Right atrium auricular region (tissue), 2 donors: ENCODE measurements around the gene OLFML1. TPM values are rescaled to one million over a fixed set of nuclear protein-coding genes. Genes with fewer than 3 reads are reported as not detected.

ENCODE experiments used
- DNase-seq: peaks from one replicate; pipeline ENCODE4 v3.0.0-alpha.2; 2019; ENCODE audit warnings: low spot score
- H3K27ac ChIP-seq, 2 donors: fragments of 200-600 bp; sonication (generic); 1 replicate in 1 of 2; 2 replicates in 1 of 2; pipeline ENCODE4 v1.5.1; 2016 to 2019
- H3K27me3 ChIP-seq, 2 donors: fragments of 200-600 bp; sonication (generic); one replicate each; pipeline versions ENCODE4 v1.5.1 to v1.6.0; 2017 to 2019
- H3K36me3 ChIP-seq: fragments of 200-600 bp; sonication (generic); one replicate; pipeline ENCODE4 v1.5.1; 2016
- H3K4me1 ChIP-seq, 2 donors: fragments of 200-600 bp; sonication (generic); one replicate each; pipeline versions ENCODE4 v1.5.1 to v1.6.0; 2017 to 2019
- H3K4me3 ChIP-seq, 2 donors: fragments of 200-600 bp; sonication (generic); 1 replicate in 1 of 2; 2 replicates in 1 of 2; pipeline ENCODE4 v1.5.1; 2017 to 2019; ENCODE audit warnings: mild to moderate bottlenecking in 1 of 2, moderate library complexity in 1 of 2
- H3K9me3 ChIP-seq, 2 donors: fragments of 200-600 bp; sonication (generic); one replicate each; pipeline ENCODE4 v1.5.1; 2019
- total RNA-seq, 2 donors: library from RNA; depleted of rRNA; stranded (reverse); fragments of >200 nt; gene quantifications; one replicate each; pipeline ENCODE4 v1.1.0, GENCODE V29; 2016
- TF ChIP-seq, protein P1 (sequence below), 2 donors: fragments of 200-600 bp; sonication (generic); IDR thresholded peaks; one replicate each; pipeline ENCODE4 v1.5.1; 2019; ENCODE audit warnings: antibody characterized with exemption in 2 of 2

OLFML1 gene
- total RNA-seq, 2 donors from 2014 or later = 4.6 to 7.7 TPM

DNA sequence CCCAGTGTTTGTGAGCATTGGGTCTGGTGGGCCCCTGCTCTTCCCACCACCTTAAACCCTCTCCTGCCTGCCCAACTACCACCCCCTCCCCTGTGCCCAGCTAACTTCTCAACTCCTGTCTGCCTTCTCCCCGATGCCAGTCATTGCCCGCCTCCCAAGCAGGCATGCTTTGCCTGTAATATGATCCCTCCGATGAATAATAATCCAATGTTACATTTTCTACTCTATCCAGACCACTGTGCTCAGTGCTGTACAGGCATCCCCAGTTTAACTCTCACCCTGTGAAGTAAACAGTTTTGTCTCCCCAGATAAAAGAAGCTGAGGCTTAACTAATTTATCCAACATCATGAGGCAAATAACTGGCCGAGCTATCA, 35.5 kb upstream of the OLFML1 start:
- no peaks in the 10 kb centered on the region for H3K36me3 ChIP-seq
- H3K4me3 ChIP-seq = no peak overlapping the region
- peaks cover 0 to 18% of the 10 kb centered on the region in 2 donors for H3K4me1 ChIP-seq
- no peak for DNase-seq
- no peak overlapping the region for H3K27ac ChIP-seq
- no peaks in the 10 kb centered on the region for H3K9me3 ChIP-seq
- TF ChIP-seq, protein P1, sequence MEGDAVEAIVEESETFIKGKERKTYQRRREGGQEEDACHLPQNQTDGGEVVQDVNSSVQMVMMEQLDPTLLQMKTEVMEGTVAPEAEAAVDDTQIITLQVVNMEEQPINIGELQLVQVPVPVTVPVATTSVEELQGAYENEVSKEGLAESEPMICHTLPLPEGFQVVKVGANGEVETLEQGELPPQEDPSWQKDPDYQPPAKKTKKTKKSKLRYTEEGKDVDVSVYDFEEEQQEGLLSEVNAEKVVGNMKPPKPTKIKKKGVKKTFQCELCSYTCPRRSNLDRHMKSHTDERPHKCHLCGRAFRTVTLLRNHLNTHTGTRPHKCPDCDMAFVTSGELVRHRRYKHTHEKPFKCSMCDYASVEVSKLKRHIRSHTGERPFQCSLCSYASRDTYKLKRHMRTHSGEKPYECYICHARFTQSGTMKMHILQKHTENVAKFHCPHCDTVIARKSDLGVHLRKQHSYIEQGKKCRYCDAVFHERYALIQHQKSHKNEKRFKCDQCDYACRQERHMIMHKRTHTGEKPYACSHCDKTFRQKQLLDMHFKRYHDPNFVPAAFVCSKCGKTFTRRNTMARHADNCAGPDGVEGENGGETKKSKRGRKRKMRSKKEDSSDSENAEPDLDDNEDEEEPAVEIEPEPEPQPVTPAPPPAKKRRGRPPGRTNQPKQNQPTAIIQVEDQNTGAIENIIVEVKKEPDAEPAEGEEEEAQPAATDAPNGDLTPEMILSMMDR (IDR thresholded peaks at IDR 0.05) = no peak
- no peaks in the 10 kb centered on the region for H3K27me3 ChIP-seq

DNA sequence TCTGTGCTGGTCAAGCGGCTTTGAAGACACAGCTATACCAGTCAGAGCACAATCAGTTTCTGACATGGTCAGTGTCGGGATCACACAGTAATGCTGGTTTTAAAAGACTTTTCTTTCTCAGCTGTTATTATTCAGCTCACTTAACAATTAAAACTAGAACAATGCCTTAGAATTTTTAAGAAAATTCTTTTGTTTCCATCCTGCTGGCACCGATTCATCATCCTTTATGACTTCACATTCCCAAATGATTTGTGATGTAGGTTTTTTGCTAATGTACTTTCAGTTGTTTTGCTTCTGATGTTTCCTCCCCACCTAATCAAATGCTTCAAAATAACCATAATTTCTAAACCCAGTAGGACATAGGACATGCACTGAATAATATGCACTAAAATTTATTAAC, 34.5 kb upstream of the OLFML1 start:
- Histone ChIP-seq H3K4me3 (no peak overlapping the region), H3K27me3 (no peaks in the 10 kb centered on the region), H3K9me3 (no peaks in the 10 kb centered on the region), H3K27ac (no peak overlapping the region), H3K36me3 (no peaks in the 10 kb centered on the region), H3K4me1 (peaks cover 0 to 11% of the 10 kb centered on the region in 2 donors)
- TF ChIP-seq, protein P1 (IDR thresholded peaks at IDR 0.05) = no peak
- no peak for DNase-seq

DNA sequence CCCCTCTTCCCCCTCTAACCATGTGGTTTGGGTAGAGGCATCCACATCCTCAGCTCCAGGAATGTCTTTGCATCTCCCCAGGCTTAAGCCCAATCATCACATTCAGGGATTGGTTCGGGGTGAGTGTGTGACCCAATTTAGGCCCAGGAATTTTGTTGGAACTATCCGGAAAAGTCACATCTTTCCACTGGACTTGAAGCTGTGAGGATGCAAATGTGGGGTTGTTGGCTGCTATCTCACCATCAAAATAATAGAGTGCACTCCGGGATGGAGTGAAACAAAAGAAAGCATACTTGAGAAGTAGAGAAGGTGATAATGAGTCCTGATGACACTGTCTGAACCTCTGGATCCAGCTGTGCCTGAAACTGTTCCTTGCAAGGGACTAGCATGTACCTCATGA, 33.8 kb upstream of the OLFML1 start:
- no peak for DNase-seq
- Histone ChIP-seq H3K4me3 (no peak overlapping the region), H3K27ac (no peak overlapping the region), H3K4me1 (peaks cover 0 to 6% of the 10 kb centered on the region in 2 donors), H3K27me3 (no peaks in the 10 kb centered on the region), H3K36me3 (no peaks in the 10 kb centered on the region), H3K9me3 (no peaks in the 10 kb centered on the region)
- TF ChIP-seq, protein P1 (IDR thresholded peaks at IDR 0.05) = no peak

DNA sequence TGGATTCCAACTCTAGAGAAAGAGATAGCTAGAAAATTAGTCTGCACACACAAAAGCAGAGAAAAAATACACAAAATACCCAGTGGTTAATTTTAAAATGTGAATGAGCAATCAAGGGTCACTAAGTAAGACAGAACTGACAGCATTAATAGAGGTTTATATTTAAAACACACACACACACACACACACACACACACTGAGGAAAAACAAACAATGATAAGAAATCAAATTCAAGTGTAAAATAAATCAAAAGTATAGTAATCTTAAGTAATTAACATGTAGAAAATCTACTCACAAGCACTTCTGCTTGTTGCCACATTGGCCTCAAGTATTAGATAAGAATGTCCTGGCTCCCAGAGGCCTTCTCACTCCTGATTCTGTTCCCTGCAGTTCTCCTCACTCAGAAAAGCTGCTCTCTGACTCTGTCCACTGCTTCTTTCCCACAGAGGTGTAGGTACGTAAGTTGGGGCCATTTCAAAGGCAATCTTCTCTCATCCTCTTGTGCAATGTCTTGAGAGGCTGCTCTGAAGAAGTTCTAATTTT, 33.3 kb upstream of the OLFML1 start:
- H3K4me3 ChIP-seq = no peak overlapping the region
- peaks cover 0 to 6% of the 10 kb centered on the region in 2 donors for H3K4me1 ChIP-seq
- no peaks in the 10 kb centered on the region for H3K27me3 ChIP-seq
- H3K27ac ChIP-seq = no peak overlapping the region
- no peaks in the 10 kb centered on the region for H3K36me3 ChIP-seq
- TF ChIP-seq, protein P1 (IDR thresholded peaks at IDR 0.05) = no peak
- H3K9me3 ChIP-seq = no peaks in the 10 kb centered on the region
- no peak for DNase-seq

DNA sequence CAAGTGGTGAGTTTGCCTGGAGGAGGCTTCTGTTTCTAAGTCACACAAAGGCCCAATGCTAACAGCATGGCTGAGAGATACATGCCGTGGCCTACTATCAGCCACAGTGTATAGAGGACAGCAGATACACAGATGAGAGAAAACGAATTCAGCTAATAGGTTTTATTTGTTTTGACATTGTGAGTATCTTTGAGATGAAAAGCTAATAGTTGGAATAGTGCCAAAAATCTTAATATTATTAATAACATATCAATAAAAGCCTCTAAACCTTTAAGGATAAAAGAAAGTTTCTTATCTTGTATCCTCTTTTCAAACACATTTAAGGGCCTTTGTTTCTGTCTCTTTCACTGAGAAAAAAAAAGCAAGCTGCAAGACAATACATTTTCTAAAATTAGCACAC, 30.5 kb upstream of the OLFML1 start:
- no peak for DNase-seq
- Histone ChIP-seq H3K4me3 (no peak overlapping the region), H3K27me3 (no peaks in the 10 kb centered on the region), H3K27ac (no peak overlapping the region), H3K4me1 (peaks cover 0 to under 1% of the 10 kb centered on the region in 2 donors), H3K9me3 (no peaks in the 10 kb centered on the region), H3K36me3 (no peaks in the 10 kb centered on the region)
- TF ChIP-seq, protein P1 (IDR thresholded peaks at IDR 0.05) = no peak

DNA sequence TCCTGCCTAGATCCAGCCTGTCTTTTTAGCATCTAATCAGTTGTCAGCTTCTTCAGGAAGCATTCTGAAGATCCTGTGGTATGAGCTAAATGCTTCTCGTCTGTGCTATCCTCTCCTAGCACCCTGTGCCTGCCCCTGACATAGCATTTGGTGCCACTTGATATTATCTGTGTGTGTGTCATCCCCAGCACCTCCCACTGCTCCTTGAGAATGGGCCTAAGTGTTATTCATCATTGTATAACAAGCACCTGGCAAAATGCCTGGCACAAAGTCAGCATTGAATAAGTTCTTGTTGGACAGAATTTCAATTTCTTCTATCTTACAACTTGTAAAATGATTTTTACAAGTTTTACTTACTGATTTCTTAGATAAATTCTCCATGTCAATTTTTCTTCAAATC, 28.1 kb upstream of the OLFML1 start:
- DNase-seq = no peak
- no peak overlapping the region for H3K27ac ChIP-seq
- no peaks in the 10 kb centered on the region for H3K9me3 ChIP-seq
- TF ChIP-seq, protein P1 (IDR thresholded peaks at IDR 0.05) = no peak
- no peak overlapping the region for H3K4me3 ChIP-seq
- H3K36me3 ChIP-seq = no peaks in the 10 kb centered on the region
- H3K27me3 ChIP-seq = no peaks in the 10 kb centered on the region
- H3K4me1 ChIP-seq = no peaks in the 10 kb centered on the region
